OCI-LY1 (cell line): ENCODE measurements around the gene ANXA3.

Experiments
- H2AFZ ChIP-seq: fragments of 200-600 bp; sonication (generic), shearing (Covaris generic); 2 replicates; pipeline ENCODE4 v1.6.0; 2014; ENCODE audit warnings: antibody characterized with exemption, mild to moderate bottlenecking, low read length
- H3F3A ChIP-seq: fragments of 200-600 bp; sonication (generic), shearing (Covaris generic); 2 replicates; pipeline ENCODE4 v1.6.0; 2014; ENCODE audit warnings: mild to moderate bottlenecking, antibody characterized with exemption, low read length, moderate library complexity; ENCODE audit not compliant: insufficient read depth
- H3K27ac ChIP-seq: fragments of 200-600 bp; sonication (generic); 2 replicates; pipeline ENCODE4 v1.5.1; 2014; ENCODE audit warnings: low read length, mixed run types, mild to moderate bottlenecking, low read depth; ENCODE audit not compliant: poor library complexity, severe bottlenecking
- H3K27me3 ChIP-seq: fragments of 200-600 bp; sonication (generic); 2 replicates; pipeline ENCODE4 v1.6.0; 2014; ENCODE audit warnings: antibody characterized with exemption, mild to moderate bottlenecking, low read length, moderate library complexity; ENCODE audit not compliant: insufficient read depth
- H3K36me3 ChIP-seq: fragments of 200-600 bp; sonication (generic); 2 replicates; pipeline ENCODE4 v1.6.1; 2014; ENCODE audit warnings: mild to moderate bottlenecking, antibody characterized with exemption, low read length, moderate library complexity, mixed read lengths; ENCODE audit not compliant: insufficient read depth
- H3K4me1 ChIP-seq: fragments of 200-600 bp; sonication (generic); 2 replicates; pipeline ENCODE4 v1.5.1; 2014; ENCODE audit warnings: mild to moderate bottlenecking, low read length, moderate library complexity; ENCODE audit not compliant: insufficient read depth, severe bottlenecking
- H3K4me2 ChIP-seq: fragments of 200-600 bp; sonication (generic), shearing (Covaris generic); 2 replicates; pipeline ENCODE4 v1.6.1; 2014; ENCODE audit warnings: low read length
- H3K4me3 ChIP-seq: fragments of 200-600 bp; sonication (generic); 2 replicates; pipeline ENCODE4 v1.5.1; 2014; ENCODE audit warnings: low read length, low read depth, mild to moderate bottlenecking, mixed read lengths; ENCODE audit not compliant: poor library complexity, severe bottlenecking
- H3K79me2 ChIP-seq: fragments of 200-600 bp; shearing (Covaris generic); 2 replicates; pipeline ENCODE4 v1.6.1; 2016; ENCODE audit warnings: mixed run types, low read length, mixed read lengths; ENCODE audit not compliant: insufficient read depth
- H3K9ac ChIP-seq: fragments of 200-600 bp; sonication (generic), shearing (Covaris generic); 2 replicates; pipeline ENCODE4 v1.6.1; 2014; ENCODE audit warnings: mild to moderate bottlenecking, low read length, mixed read lengths
- H3K9me2 ChIP-seq: fragments of 200-600 bp; sonication (generic), shearing (Covaris generic); 2 replicates; pipeline ENCODE4 v1.6.1; 2014; ENCODE audit warnings: low read depth, mild to moderate bottlenecking, low read length, mixed read lengths
- H3K9me3 ChIP-seq: fragments of 200-600 bp; shearing (Covaris generic); 2 replicates; pipeline ENCODE4 v1.6.1; 2014; ENCODE audit warnings: low read length, mixed read lengths
- H4K20me1 ChIP-seq: fragments of 200-600 bp; sonication (generic), shearing (Covaris generic); 2 replicates; pipeline ENCODE4 v1.6.0; 2016; ENCODE audit warnings: mild to moderate bottlenecking, low read length; ENCODE audit not compliant: insufficient read depth
- EZH2 ChIP-seq: fragments of 200-600 bp; sonication (generic), shearing (Covaris generic); IDR thresholded peaks from 2 replicates; pipeline ENCODE4 v1.8.0; 2017; ENCODE audit warnings: borderline replicate concordance, mixed run types, mild to moderate bottlenecking, antibody characterized with exemption, low read length, moderate library complexity, mixed read lengths
- TF ChIP-seq, protein P1 (sequence below): fragments of 200-600 bp; sonication (generic), shearing (Covaris generic); IDR thresholded peaks from 2 replicates; pipeline ENCODE4 v1.5.1; 2017; ENCODE audit warnings: mild to moderate bottlenecking, antibody characterized with exemption, low read length, moderate library complexity, mixed read lengths

ANXA3 gene

DNA sequence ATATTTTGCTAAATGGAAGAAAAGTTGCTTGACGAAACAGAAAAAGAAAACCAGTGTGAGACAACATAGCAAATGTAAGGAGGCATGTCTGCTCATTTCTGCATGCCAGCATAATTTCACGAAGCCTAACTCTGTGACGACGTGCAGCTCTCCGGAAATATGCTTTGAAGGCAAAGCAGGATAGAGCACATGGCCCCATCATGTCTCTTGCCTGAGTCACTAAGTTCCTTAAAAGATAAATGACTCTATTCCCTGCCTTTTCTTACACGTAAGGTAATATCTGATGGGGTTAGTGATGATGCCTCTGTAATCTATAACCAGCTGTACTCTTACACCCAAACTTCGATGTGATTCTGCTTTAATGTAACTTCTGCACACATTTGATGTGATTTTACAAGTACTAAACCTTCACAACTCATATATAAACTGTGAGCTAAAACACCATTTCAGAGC lies 64.5 kb downstream of the ANXA3 start:
- H2AFZ ChIP-seq: no peak overlapping the region

GRCh38 chr4:78618436-78618835 lies 66.9 kb downstream of the ANXA3 start:
- Histone ChIP-seq H4K20me1 (no peaks in the 10 kb centered on the region), H3F3A (no peaks in the 10 kb centered on the region), H3K9me3 (no peaks in the 10 kb centered on the region), H2AFZ (no peak overlapping the region), H3K36me3 (no peaks in the 10 kb centered on the region), H3K27me3 (no peaks in the 10 kb centered on the region), H3K9me2 (no peaks in the 10 kb centered on the region), H3K27ac (no peak overlapping the region), H3K4me1 (peaks cover 7% of the 10 kb centered on the region), H3K4me3 (no peak overlapping the region), H3K4me2 (no peak overlapping the region), H3K79me2 (no peaks in the 10 kb centered on the region), H3K9ac (no peak overlapping the region)
- no peak for TF ChIP-seq EZH2
- TF ChIP-seq, protein P1, sequence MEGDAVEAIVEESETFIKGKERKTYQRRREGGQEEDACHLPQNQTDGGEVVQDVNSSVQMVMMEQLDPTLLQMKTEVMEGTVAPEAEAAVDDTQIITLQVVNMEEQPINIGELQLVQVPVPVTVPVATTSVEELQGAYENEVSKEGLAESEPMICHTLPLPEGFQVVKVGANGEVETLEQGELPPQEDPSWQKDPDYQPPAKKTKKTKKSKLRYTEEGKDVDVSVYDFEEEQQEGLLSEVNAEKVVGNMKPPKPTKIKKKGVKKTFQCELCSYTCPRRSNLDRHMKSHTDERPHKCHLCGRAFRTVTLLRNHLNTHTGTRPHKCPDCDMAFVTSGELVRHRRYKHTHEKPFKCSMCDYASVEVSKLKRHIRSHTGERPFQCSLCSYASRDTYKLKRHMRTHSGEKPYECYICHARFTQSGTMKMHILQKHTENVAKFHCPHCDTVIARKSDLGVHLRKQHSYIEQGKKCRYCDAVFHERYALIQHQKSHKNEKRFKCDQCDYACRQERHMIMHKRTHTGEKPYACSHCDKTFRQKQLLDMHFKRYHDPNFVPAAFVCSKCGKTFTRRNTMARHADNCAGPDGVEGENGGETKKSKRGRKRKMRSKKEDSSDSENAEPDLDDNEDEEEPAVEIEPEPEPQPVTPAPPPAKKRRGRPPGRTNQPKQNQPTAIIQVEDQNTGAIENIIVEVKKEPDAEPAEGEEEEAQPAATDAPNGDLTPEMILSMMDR: no peak

More for the DNA sequence above, 64.5 kb downstream of the ANXA3 start:
- Histone ChIP-seq H3K27me3 (no peaks in the 10 kb centered on the region), H3K9me2 (no peaks in the 10 kb centered on the region), H3K4me3 (no peak overlapping the region), H3K9me3 (no peaks in the 10 kb centered on the region), H3K4me2 (no peak overlapping the region), H3K79me2 (no peaks in the 10 kb centered on the region), H3K27ac (no peak overlapping the region), H3K9ac (no peak overlapping the region), H3K36me3 (no peaks in the 10 kb centered on the region), H4K20me1 (no peaks in the 10 kb centered on the region), H3F3A (no peaks in the 10 kb centered on the region), H3K4me1 (peaks cover 29% of the 10 kb centered on the region)
- TF ChIP-seq, protein P1: no peak
- TF ChIP-seq EZH2: no peak

- no peaks in the 10 kb centered on the region for H4K20me1 ChIP-seq
- TF ChIP-seq, protein P1: no peak
- H3K36me3 ChIP-seq: no peaks in the 10 kb centered on the region
- no peaks in the 10 kb centered on the region for H3K9me3 ChIP-seq
- no peak overlapping the region for H3K4me2 ChIP-seq
- H3K27ac ChIP-seq: no peak overlapping the region
- peaks cover 4% of the 10 kb centered on the region for H3K4me1 ChIP-seq
- H3K27me3 ChIP-seq: no peaks in the 10 kb centered on the region
- no peaks in the 10 kb centered on the region for H3F3A ChIP-seq
- H3K9ac ChIP-seq: no peak overlapping the region
- no peaks in the 10 kb centered on the region for H3K9me2 ChIP-seq
- no peak overlapping the region for H2AFZ ChIP-seq
- no peaks in the 10 kb centered on the region for H3K79me2 ChIP-seq
- no peak overlapping the region for H3K4me3 ChIP-seq
Observed at GRCh38 chr4:78621395-78621794, 69.8 kb downstream of the ANXA3 start.
